SK-MEL-5 (cell line): Measurements from ENCODE around the gene ZNF662. TPM values are rescaled to one million over a fixed set of nuclear protein-coding genes. Genes with fewer than 3 reads are reported as not detected.
"Not testable (repeated sequence)": the region's sequence is repeated elsewhere in the genome, so short reads cannot be mapped to it uniquely, and the experiment has no call there.

Experiments
- DNase-seq: peaks from one replicate; pipeline ENCODE4 v3.0.0-alpha.2; 2016; ENCODE audit warnings: low read depth, low spot score
- in situ Hi-C: cut with HindIII; loops from 2 replicates; pipeline ENCODE4 v1.10.0; 2016; ENCODE audit warnings: low sequenced_read_pairs, high pct_unique_total_duplicates, low pct_unique_long_range_greater_than_20kb
- total RNA-seq: library from RNA; depleted of rRNA; stranded (reverse); fragments of >200 nt; shearing (Covaris generic); gene quantifications from 2 replicates; pipeline ENCODE4 v1.2.3, GENCODE V29; 2014

ZNF662 gene
- total RNA-seq, 1 experiment from 2014 or later: not detected

GRCh38 chr3:42880601-42881451, 25.1 kb upstream of the ZNF662 start:
- in situ Hi-C loops: no loop called here
- peak; percentile 85 for DNase-seq

GRCh38 chr3:42883251-42883930, 22.6 kb upstream of the ZNF662 start:
- in situ Hi-C loops, DNase-seq: not testable (repeated sequence)

- no peak for DNase-seq
- in situ Hi-C loops: no loop called here
Observed at GRCh38 chr3:42884324-42884723, 21.6 kb upstream of the ZNF662 start.

- peak; percentile 15 for DNase-seq
- in situ Hi-C loops: no loop called here
Observed at GRCh38 chr3:42886294-42886822, 19.6 kb upstream of the ZNF662 start.

- in situ Hi-C loops: no loop called here
- DNase-seq: no peak
Observed at GRCh38 chr3:42887084-42887483, 18.9 kb upstream of the ZNF662 start.

GRCh38 chr3:42891042-42891441, 14.9 kb upstream of the ZNF662 start:
- in situ Hi-C loops: no loop called here

GRCh38 chr3:42892169-42892568, 13.8 kb upstream of the ZNF662 start:
- no peak for DNase-seq
- in situ Hi-C loops: no loop called here

More at GRCh38 chr3:42891042-42891441, 14.9 kb upstream of the ZNF662 start:
- no peak for DNase-seq

- DNase-seq: no peak
- in situ Hi-C loops: no loop called here
Observed at GRCh38 chr3:42892807-42893206, 13.1 kb upstream of the ZNF662 start.

GRCh38 chr3:42894698-42895579, 11.0 kb upstream of the ZNF662 start:
- in situ Hi-C loops: no loop called here
- no peak for DNase-seq

- DNase-seq: no peak
- in situ Hi-C loops: no loop called here
Observed at GRCh38 chr3:42895580-42895868, 10.4 kb upstream of the ZNF662 start.

GRCh38 chr3:42898896-42899675, 6.9 kb upstream of the ZNF662 start:
- in situ Hi-C loops: no loop called here
- no peak for DNase-seq

GRCh38 chr3:42900226-42901072, 5.5 kb upstream of the ZNF662 start:
- no peak for DNase-seq
- in situ Hi-C loops: no loop called here

- in situ Hi-C loops: no loop called here
Observed at GRCh38 chr3:42901073-42901415, 4.9 kb upstream of the ZNF662 start.

GRCh38 chr3:42902257-42902656, 3.7 kb upstream of the ZNF662 start:
- in situ Hi-C loops: no loop called here
- DNase-seq: peak; percentile 25

More at GRCh38 chr3:42901073-42901415, 4.9 kb upstream of the ZNF662 start:
- DNase-seq: no peak

GRCh38 chr3:42904076-42904475, 1.9 kb upstream of the ZNF662 start:
- in situ Hi-C loops: no loop called here
- DNase-seq: no peak

GRCh38 chr3:42905740-42906069, 237 bp upstream of the ZNF662 start:
- no peak for DNase-seq
- in situ Hi-C loops: no loop called here

- in situ Hi-C loops: no loop called here
- no peak for DNase-seq
Observed at GRCh38 chr3:42906848-42907183, 874 bp downstream of the ZNF662 start.
